ENCODE results near the gene MISP.

GRCh38 chr19:747432-748273 is 3.3 kb upstream of the MISP start:
- TF ChIP-seq POLR2A (IDR thresholded peaks at IDR 0.05; ENCODE audit: low read length) (no peak), GATA1 (IDR thresholded peaks at IDR 0.05; ENCODE audit: low read depth, low read length) (no peak)

All from erythroblast (primary cell).